Caki2 (cell line): ENCODE results near the gene RHOB. TPM values are rescaled to one million over a fixed set of nuclear protein-coding genes. Genes with fewer than 3 reads are reported as not detected.
A peak's percentile ranks its signal among the peaks of the same experiment; 100 is the strongest.
"Not testable (repeated sequence)": the region's sequence is repeated elsewhere in the genome, so short reads cannot be mapped to it uniquely, and the experiment has no call there.

Experiments used
- DNase-seq: peaks from one replicate; pipeline ENCODE4 v3.0.0-alpha.2; 2015; ENCODE audit warnings: low read depth
- in situ Hi-C: cut with HindIII; loops from 2 replicates; pipeline ENCODE4 v1.10.0; 2016; ENCODE audit warnings: low sequenced_read_pairs, low pct_unique_long_range_greater_than_20kb, mixed read lengths
- total RNA-seq: library from RNA; depleted of rRNA; stranded (reverse); fragments of >200 nt; shearing (Covaris generic); gene quantifications from 2 replicates; pipeline ENCODE4 v1.2.3, GENCODE V29; 2014; ENCODE audit warnings: low replicate concordance; rRNA removed

The RHOB gene
- 151 and 158 TPM in 2 replicates for total RNA-seq

DNA sequence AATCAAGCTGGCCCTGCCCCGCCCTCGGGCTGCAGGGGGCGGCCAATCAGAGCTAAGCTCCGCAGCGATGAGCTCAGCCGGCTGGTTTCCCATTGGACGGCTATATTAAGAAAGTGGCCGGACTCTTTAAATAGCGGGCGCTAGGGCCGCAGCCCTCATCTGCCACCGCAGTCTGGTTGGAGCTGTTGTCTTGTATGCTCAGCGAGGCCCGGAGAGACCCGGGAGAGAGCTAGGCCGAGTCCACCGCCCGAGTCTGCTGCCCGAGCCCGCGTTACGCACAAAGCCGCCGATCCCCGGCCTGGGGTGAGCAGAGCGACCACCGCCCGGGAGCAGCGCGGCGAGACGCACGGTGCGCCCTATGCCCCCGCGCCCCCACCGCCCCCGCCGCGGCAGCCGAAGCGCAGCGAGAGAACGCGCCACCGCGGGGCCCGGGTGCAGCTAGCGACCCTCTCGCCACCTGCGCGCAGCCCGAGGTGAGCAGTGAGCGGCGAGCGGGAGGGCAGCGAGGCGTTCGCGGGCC lies at the start of gene RHOB:
Gene RHOB (plus strand): TSS at position 158 of the 520 bp plus-strand sequence. CDS start 392 bp downstream, outside the sequence.
- DNase-seq = peak; percentile 98
- in situ Hi-C loops = loop anchor here (25.0 kb wide), 1 partner anchor 190 kb away; no protein-coding TSS in a partner anchor

DNA sequence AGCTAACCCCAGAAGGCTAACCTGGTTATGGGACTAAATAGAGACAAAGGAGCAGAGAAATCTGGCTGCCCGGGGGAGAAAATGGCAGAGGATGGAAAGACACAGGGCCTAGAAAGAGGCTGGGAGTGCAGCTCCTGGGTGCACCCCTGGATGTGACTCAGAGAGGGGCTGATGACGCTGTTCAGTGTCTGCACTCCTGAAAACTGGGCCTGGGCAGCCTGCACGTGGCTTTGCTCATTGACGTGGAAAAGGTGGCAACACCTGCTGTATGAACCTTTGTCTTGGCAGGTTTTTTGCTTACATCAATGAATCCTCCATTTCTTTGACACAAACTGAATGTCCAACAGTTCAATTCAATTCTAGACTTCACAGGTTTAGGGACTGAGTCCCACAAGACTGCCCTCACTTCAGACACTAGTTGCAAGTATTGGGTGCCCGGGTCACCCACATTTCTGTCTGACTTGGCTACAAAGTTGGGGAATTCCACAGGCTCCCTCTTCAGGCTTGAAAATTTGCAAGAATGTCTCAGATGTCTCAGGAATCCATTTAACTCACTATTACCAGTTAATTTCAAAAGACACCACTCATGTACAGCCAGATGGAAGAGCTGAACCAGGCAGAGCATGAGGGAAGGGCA lies 48.9 kb upstream of the RHOB start:
- DNase-seq = no peak
- in situ Hi-C loops = no loop called here

DNA sequence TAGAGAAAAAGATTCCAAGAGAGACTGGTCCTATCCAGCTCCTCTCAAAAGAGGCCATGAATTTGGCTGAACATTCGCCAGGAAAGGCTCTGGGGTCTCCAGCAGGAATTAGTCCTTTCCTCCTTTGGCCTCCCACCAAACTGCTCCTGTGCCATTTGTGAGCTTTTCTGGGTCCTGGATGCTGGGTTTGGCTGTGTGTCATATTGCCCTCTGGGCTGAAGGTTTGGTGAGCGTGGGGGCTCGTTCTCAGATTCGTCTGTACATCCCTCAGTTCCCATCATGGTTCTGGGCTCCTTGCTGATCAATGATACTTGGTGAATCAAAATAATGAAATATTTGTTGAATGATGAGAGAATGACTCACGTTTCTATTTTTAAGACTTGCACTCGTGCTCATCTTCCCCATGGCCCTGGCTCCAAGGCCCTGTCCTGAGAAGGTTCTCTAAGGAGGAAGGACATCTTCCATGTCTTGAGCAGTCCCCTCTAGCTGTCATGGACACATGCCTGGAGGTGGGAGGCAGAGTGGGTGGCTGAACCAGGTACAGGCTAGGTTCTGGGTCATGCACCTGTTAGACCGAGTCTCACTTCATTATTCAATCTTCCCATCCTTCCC lies 47.8 kb upstream of the RHOB start:
- no peak for DNase-seq
- in situ Hi-C loops = no loop called here

DNA sequence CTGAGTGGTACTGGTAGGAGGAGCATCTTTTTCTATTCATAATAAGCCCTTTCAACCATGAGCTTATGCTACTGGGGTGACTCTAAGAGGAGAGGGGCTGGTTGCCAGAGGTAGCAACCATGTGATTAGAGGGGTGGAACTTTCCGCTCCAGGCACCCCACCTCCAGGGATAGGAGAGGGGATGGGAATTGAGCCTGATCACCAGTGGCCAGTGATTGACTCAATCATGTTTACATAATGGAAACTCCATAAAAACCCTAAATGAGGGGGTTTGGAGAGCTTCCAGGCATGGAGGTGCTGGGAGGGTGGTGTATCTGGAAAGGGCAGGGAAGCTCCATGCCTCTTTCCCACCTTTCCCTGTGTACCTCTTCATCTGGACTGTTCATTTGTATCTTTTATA lies 46.6 kb upstream of the RHOB start:
- in situ Hi-C loops = no loop called here
- no peak for DNase-seq

DNA sequence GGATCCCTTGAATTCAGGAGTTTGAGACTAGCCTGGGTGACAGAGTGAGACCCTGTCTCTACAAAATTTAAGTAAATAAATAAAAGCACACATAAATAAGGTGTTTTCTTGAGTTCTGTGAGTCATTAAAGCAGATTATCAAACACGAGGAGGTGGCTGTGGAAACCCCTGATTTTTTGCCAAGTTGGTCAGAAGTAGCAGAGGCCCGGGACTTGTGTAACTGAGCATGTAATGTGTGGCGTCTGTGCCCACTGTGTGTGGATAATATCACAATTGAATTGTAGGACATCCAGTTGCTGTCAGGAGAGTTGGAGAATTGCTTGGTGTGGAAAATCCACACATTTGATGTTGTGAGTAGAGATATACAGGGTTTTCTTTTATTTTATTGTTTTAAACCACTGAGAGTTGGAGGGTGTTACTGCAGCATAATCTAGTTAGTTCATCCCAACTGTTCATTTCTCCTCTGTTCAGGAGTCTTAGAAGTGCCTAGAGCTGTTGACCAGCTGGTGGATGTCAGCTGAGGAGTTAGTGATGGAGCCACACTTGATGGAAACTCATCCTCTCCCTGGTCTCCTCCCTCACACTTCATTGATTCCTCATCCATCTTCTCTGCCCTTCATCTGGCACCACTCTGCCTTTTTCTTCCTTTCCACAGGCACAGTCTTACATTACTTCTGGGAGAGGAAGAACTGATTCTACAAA lies 45.9 kb upstream of the RHOB start:
- in situ Hi-C loops = no loop called here
- DNase-seq = no peak

DNA sequence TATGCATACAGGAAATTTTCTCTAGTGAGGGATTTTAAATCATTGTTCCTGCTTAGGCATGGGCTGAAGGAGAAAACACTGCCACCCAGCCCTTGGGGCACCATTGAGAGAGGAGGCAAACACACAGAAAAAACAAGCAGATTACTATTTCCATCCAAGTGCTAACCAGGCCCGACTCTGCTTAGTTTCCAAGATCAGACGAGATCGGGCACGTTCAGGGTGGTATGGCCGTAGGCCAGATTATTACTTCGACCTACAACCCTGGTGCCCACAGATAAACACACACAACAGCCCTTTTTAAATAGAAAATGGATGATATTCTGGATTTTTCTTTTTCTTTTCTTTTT lies 45.4 kb upstream of the RHOB start:
- DNase-seq = no peak
- in situ Hi-C loops = no loop called here

DNA sequence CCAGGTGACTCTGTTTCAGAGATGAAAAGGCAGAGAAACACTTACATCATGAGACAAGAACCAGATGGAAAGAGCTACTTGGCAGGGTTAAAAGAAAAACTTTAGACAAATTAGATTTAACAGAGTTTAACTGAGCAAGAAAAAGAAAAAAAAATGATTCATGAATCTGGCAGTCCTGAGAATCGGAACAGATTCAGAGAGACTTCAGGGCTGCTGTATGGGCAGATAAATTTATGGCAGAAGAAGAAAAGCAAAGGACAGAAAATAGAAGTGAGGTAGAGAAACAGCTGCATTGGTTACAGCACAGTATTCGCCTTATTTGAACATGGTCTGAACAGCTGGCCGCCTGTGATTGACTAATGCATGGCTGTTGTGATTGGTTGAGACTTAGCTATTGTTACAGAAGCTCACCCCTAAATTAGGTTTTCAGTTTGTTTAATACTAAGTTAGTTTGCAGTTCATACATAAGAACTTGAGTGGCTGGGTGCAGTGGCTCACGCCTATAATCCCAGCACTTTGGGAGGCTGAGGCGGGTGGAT lies 43.0 kb upstream of the RHOB start:
- DNase-seq = no peak
- in situ Hi-C loops = no loop called here

DNA sequence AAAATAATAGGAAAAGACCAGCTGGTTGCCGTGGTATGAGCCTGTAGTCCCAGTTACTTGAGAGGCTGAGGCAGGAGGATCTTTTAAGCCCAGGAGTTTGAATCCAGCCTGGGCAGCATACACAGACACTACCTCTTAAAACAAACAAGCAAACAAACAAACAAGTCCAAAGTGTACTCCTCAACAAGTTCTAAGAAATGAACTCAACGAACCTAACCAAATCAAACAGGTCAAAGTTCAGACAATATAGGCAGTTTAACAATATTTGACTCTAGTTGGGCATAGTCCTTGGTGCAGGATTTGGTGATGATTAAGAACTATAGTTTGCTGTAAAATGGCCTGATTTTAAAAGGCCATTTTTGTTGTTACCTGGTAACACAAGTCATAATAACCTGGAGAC lies 41.9 kb upstream of the RHOB start:
- in situ Hi-C loops = no loop called here

DNA sequence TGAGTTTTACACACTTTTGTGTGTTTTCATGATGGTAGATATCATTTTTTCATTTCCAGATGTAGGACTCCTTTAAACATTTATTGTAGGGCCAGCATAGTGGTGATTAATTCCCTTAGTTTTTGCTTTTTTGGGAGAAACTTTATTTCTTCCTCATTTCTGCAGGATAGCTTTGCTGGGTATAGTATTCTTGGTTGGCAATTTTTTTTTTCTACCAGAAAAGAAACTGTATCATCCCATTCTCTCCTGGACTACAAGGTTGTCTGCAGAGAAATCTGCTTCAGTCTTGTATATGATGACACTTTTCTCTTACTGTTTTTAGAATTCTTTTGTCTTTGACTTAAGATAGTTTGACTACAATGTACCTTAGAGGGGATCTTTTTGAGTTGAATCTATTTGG lies 37.8 kb upstream of the RHOB start:
- DNase-seq = no peak
- in situ Hi-C loops = no loop called here

More for the DNA sequence above, 41.9 kb upstream of the RHOB start:
- DNase-seq = no peak

DNA sequence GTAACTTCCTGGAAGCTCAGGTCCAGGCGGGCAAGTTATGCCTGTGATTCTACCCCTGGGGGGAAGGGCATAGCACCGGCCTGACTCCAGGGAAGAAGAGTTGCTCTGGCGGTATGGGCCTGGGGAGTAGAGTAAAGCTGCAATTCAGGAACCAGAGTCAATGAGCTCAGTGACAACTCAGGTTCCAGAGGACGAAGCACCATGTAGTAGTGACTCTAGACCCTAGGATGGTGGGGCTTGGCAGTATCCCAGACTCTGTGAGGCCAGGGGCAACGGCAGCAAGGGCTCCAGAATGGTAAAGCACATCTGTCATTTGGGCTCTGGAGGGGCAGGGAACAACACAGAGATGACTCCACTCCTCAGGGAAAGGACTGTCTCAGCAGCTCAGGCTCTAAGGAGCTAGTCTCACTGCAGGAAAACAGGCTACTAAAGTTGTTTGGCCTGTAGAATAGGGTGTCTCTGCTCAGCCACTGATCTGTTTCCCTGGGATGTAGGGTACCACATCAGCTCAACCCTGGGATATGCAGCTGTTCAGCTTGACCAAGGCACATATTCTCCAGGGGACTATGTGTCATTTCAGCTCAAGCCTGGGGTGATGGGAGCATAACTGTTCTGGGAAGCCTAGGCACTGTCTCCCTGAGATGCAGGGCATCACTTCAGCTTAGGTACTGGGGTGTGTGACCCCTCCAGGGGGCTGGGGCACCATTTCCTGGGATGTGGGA lies 36.2 kb upstream of the RHOB start:
- in situ Hi-C loops = no loop called here

DNA sequence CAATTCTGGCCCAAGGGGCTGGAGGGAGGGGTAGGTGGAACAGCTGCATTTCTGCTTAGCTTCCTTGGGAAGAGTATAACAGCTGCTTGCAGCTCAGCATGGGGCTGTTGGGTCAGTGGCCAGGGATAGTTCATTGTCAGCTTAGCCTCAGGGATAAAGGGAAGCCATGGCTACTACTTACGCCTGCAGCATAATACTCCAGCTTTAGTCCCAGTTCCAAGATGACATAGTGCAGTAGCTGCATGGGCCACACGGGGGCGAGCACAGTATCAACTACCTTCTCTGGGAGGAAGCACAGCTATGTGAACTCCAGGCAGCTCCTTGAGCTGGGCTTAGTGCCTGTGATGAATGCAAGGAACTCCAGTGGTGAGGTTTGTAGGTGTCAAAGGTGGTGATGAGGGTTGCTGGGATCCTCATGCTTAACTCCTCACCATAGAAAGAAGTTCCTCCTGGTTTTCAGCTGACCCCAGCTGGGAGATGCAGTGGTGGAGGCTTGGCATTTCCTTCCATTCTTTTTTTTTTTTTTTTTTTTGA lies 35.4 kb upstream of the RHOB start:
- peak; percentile 56 for DNase-seq
- in situ Hi-C loops = no loop called here

More for the DNA sequence above, 36.2 kb upstream of the RHOB start:
- DNase-seq = no peak

DNA sequence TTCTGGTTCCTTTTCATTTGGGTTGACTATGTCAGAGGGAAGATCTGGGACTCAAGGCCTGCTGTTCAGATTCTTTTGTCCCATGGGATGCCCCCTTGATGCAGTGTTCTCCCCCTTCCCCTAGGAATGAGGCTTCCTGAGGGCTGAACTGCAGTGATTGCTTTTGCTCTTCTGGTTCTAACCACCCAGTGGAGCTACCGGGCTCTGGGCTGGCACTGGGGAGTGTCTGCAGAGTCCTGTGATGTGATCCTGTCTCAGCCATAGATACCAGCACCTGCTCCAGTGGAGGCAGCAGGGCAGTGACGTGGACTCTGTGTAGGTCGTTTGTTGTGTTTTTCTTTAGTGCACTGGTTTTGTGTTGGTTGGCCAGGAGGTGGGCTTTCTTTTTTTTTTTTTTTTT lies 32.1 kb upstream of the RHOB start:
- in situ Hi-C loops = no loop called here
- DNase-seq = no peak

DNA sequence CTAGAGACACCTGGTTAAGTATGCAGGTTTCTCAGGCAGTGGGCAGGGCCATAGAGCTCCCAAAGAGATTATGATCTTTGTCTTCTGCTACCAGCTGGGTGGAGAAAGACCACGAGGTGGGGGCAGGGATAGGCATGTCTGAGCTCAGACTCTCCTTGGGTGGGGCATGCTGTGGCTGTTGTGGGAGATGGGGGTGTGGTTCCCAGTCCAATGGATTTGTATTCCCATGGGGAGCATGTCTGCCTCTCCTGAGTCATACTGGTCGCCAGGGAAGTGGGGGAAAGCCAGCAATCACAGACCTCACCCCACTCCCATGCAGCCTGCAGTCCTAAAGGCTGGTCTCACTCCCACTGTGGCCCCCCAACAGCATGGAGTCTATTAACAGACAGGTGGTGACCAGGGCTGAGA lies 31.4 kb upstream of the RHOB start:
- in situ Hi-C loops = no loop called here

DNA sequence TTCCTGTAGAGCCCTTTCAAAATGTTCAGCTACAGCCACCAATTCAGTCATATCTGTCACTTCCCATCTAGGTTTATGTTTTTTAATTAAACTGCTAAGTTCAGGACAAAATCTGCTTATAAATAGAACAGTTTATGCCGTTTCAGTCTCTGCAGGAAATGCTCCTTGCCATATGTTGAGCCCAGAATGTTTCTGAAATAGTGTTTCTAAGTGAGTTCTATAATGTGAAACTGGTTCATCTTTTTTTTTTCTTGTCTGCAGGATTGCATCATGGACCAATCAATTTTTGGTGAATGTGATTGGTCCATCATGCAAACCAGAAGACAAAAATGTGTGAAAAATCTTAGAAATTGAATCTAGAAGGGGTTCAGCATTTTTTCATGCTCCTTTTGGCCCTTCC lies 30.2 kb upstream of the RHOB start:
- DNase-seq = no peak
- in situ Hi-C loops = no loop called here

More for the DNA sequence above, 31.4 kb upstream of the RHOB start:
- no peak for DNase-seq

DNA sequence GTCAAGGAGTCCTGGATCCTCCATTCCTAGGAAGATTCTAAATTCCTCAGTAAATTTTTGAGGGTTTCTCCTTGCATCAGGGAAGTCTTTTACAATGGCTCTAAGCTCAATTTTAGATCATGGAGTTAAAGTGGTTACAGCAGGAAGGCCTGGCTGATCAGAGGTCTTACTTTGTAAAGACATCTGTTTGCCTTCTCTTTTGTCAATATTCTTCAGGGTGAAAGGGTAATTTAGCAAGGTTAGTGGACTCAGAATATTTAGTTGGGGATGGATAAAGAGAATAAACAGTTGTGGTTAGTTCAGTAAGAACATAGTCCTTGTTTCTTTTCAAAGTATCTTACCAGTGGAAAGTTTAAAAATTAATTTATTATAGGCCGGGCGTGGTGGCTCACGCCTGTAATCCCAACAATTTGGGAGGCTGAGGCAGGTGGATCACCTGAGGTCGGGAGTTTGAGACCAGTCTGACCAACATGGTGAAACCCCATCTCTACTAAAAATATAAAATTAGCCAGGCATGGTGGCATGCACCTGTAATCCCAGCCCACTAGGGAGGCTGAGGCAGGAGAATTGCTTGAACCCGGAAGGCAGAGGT lies 29.5 kb upstream of the RHOB start:
- DNase-seq, in situ Hi-C loops: not testable (repeated sequence)

DNA sequence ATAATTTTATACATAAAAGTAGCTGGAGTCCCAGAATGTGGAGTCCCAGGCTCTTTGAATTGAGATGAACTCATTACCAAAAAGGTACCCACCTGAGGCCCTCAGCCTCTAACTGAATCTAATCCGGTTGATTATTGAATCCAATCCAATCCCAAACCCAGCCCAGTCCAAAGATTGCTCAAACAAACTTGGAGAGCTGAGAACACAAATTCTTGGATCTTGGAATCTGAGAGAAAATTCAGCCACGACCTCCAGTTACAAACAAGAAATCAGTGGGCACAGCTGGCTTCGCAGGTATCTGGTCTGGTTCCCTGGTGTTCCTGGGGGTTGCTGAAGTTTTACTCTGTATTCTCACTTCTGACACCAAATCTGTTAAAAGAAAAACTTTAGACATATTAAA lies 28.4 kb upstream of the RHOB start:
- DNase-seq = no peak
- in situ Hi-C loops = no loop called here

DNA sequence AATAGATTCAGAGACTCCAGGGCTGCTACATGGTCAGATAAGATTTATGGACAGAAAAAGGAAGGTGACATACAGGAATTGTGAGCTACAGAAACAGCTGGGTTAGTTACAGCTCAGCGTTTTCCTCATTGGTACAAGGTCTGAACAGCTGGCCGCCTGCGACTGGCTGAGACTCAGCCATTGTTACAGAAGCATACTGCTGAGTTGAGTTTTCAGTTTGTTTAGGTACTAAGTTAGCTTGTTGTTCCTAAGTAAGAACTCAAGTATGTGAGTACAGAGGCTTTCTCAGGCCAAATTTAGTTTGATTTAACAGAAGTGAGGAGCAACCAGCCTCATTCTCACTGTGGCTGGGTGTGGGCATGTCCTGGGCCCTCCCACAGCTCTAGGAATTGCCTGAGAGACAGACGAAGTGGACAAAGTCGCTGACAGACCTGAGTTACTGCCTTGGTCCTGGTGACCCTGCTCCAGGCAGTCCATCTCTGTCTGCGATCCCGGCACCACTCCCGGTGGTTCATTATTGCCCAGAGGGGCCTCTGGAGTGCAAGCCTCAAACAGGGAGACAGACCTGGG lies 27.8 kb upstream of the RHOB start:
- in situ Hi-C loops = no loop called here
- no peak for DNase-seq

DNA sequence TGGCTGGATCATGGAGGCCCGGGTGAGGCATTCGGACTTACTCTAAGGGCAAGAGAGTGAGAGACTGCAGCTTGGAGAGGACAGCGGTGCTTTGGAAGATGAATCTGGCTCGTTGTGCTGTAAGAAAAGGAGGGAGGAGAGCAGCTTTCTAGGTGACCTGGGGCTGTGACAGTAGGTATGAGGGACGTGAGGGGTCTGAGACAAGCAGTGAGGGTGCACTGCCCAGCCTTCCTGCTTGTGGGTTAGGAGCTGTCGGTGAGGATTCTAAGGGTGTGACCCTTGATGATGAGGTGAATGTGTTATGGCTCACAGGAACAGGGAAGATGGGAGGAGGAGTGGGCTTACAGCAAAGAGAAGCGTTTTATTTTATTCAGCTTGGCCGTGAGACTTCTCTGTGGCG lies 27.1 kb upstream of the RHOB start:
- DNase-seq = no peak
- in situ Hi-C loops = no loop called here
